Measurements from ENCODE around the gene CLHC1. TPM values are rescaled to one million over a fixed set of nuclear protein-coding genes. Genes with fewer than 3 reads are reported as not detected.
"Not testable (repeated sequence)": the region's sequence is repeated elsewhere in the genome, so short reads cannot be mapped to it uniquely, and the experiment has no call there.

CLHC1 gene
- total and polyA plus RNA-seq, 7 experiments from 2014 or later = 1.0 to 19.5 (median 6.3) TPM

- Histone ChIP-seq H3K27ac (ENCODE audit: low read depth, low read length) (peak overlapping the region; percentile 79), H3K27me3 (ENCODE audit: control insufficient read depth in 2 of 2, insufficient read depth in 2 of 2, low read length in 2 of 2) (no peaks in the 10 kb centered on the region), H3K4me1 (ENCODE audit: control insufficient read depth in 2 of 2, insufficient read depth in 2 of 2, low read length in 2 of 2) (peaks cover 13 to 16% of the 10 kb centered on the region in 2 donors), H3K36me3 (ENCODE audit: control insufficient read depth in 2 of 3, insufficient read depth in 3 of 3, low read length in 3 of 3) (peaks cover 0 to 4% (median 0%) of the 10 kb centered on the region in 3 experiments), H3K9me3 (ENCODE audit: control insufficient read depth in 2 of 3, low read length in 3 of 3) (no peaks in the 10 kb centered on the region), H3K4me3 (ENCODE audit: low read length) (peak overlapping the region; percentile 84)
- POLR2A ChIA-PET = interaction anchor here (0.6 to 2.7 kb wide), 9 partner anchors 12 to 349 kb away, joined by 3 to 21 read pairs (median 5); partner anchors contain the start of genes CCDC88A, CFAP36, CLHC1 and RPS27A
- peaks cover 0 to 8% (median 0%) of the 10 kb centered on the region in 5 donors for H3K27me3 Mint-ChIP-seq
- peak overlapping the region; percentile 94 to 97 (median 96) for H3K27ac Mint-ChIP-seq
- peaks cover 0 to 3% (median under 1%) of the 10 kb centered on the region in 5 donors for H3K36me3 Mint-ChIP-seq
- ATAC-seq (no peak), DNase-seq (peak in 5 of 9 donors; percentile 6 to 18 (median 15))
- H3K4me1 Mint-ChIP-seq = peaks cover 15 to 35% (median 27%) of the 10 kb centered on the region in 7 donors
- H3K4me3 Mint-ChIP-seq = peak overlapping the region; percentile 78 to 97 (median 94)
- peaks cover 0 to 1% (median 0%) of the 10 kb centered on the region in 11 donors for H3K9me3 Mint-ChIP-seq
- CTCF ChIA-PET = interaction anchor here (0.7 kb wide), 1 partner anchor 239 kb away, joined by 3 read pairs; no protein-coding TSS in a partner anchor
- intact Hi-C loops (cut with micrococcal nuclease) = loop anchor here (1.0 to 2.0 kb wide), 11 partner anchors 13 to 546 kb away; partner anchors contain the start of genes CCDC88A (in 2 of the 2), CLHC1 (in 2 of the 2), RPS27A (in 2 of the 2) and CFAP36 (in 1 of the 2)
Measured at GRCh38 chr2:55269645-55269990, 37.5 kb upstream of the CLHC1 start.

DNA sequence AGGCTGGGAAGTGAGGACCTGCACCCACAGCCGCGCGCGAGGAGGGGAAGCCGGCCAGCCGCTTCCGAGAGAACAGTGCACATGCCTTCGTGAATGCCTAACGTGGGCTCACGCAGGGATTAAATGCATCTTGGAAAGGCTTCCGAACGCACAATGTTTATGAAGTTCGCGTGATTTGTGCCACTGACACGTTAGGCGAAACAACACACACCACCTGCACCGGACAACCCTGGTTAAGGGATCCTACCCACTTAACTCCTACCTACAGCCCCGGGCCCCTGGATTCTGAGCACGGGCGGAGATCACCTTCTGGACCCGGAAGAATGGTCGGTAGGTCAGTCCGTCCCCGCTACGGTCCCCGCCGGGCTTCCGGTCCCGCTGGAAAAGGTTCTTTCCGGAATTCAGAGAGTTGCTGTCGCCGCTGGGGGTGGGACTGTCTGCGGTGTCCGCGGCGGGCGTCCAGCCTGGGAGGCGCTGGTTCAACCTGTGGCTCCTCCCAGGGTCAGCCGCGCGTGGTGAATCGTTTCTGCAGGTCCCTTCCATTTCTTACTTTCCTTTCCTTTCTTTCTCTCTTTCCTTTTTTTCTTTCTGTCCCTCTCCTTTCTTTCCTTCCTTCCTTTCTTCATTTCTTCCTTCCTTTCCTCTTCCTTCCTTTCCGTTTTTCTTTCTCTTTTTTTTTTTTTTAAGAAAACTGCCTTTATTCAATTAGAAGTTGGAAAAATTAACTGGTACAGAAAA, 37.0 kb upstream of the CLHC1 start, which contains the start of gene MTIF2:
Gene MTIF2 (minus strand): TSS at position 325 of the 738 bp plus-strand sequence. CDS start 5,373 bp downstream, outside the sequence.
- Mint-ChIP-seq H3K27ac (peak within 1 kb of the TSS; percentile 94 to 97 (median 96)), H3K27me3 (peaks cover 0 to 5% (median 0%) of the 10 kb centered on the region in 5 donors), H3K36me3 (peaks cover 0 to 8% (median 5%) of the 10 kb centered on the region in 5 donors), H3K4me1 (peaks cover 15 to 35% (median 27%) of the 10 kb centered on the region in 7 donors), H3K9me3 (peaks cover 0 to 1% (median 0%) of the 10 kb centered on the region in 11 donors), H3K4me3 (peak within 1 kb of the TSS; percentile 78 to 97 (median 94))
- peaks cover 0 to 8% (median 0%) of the 10 kb centered on the region in 3 experiments for H3K36me3 ChIP-seq (ENCODE audit: control insufficient read depth in 2 of 3, insufficient read depth in 3 of 3, low read length in 3 of 3)
- no peaks in the 10 kb centered on the region for H3K9me3 ChIP-seq (ENCODE audit: control insufficient read depth in 2 of 3, low read length in 3 of 3)
- peaks cover 13 to 16% of the 10 kb centered on the region in 2 donors for H3K4me1 ChIP-seq (ENCODE audit: control insufficient read depth in 2 of 2, insufficient read depth in 2 of 2, low read length in 2 of 2)
- DNase-seq (peak; percentile 64 to 90 (median 75)), ATAC-seq (peak; percentile 97)
- ChIA-PET POLR2A (interaction anchor here (0.9 to 2.7 kb wide), 9 partner anchors 12 to 350 kb away, joined by 3 to 21 read pairs (median 5); partner anchors contain the start of genes CCDC88A, CFAP36, CLHC1 and RPS27A), CTCF (interaction anchor here (0.7 kb wide), 1 partner anchor 239 kb away, joined by 3 read pairs; no protein-coding TSS in a partner anchor)
- H3K4me3 ChIP-seq (ENCODE audit: low read length) = peak within 1 kb of the TSS; percentile 84
- intact Hi-C loops (cut with micrococcal nuclease) = loop anchor here (1.0 to 2.0 kb wide), 11 partner anchors 13 to 546 kb away; partner anchors contain the start of genes CCDC88A (in 2 of the 2), CLHC1 (in 2 of the 2), RPS27A (in 2 of the 2) and CFAP36 (in 1 of the 2)
- peak within 1 kb of the TSS; percentile 79 for H3K27ac ChIP-seq (ENCODE audit: low read depth, low read length)
- no peaks in the 10 kb centered on the region for H3K27me3 ChIP-seq (ENCODE audit: control insufficient read depth in 2 of 2, insufficient read depth in 2 of 2, low read length in 2 of 2)

DNA sequence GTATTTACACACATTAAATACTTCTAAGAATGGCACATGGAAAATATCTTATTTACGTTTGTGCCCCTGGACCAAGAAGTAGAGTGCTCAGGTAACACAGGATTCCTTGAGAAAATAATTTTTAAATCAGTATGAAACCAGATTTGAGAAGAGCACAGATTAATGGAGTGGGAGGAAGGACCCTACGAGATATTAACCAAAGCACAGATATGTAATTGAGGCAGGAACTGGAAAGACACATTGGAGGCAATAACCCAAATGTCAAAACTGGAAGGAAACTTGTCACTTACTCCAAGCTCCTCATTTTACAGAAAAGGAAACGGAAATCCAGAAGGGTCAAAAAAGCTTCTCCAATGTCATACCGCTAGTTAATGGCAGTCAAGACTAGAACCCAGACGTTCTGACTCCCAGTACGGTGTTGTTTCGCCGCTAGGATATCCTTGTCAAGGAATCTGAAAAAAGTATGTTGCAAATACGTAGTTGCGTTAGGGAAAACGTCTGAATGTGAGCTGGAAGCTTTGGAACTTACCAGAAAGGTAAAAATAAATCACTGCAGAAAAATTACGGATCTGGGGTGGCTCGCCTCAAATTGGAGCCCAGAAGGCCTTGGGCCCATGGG, 36.3 kb upstream of the CLHC1 start:
- no peak for DNase-seq
- CTCF ChIA-PET = no interaction called here
- H3K4me3 Mint-ChIP-seq = peak overlapping the region; percentile 78 to 97 (median 94)

DNA sequence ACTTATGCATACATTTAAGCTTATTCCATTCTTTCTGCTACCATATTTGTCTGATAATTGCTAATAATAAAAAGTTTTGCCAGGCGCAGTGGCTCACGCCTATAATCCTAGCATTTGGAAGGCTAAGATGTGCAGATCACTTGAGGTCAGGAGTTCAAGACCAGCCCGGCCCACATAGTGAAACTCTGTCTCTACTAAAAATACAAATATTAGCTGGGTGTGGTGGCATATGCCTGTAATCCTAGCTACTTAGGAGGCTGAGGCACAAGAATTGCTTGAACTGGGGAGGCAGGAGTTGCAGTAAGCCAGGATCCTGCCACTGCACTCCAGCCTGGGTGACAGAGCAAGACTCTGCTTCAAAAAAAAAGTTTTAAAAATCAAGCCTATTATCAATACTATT, 27.5 kb upstream of the CLHC1 start:
- intact Hi-C loops (cut with micrococcal nuclease); H3K27me3 Mint-ChIP-seq; H3K27ac ChIP-seq (ENCODE audit: low read depth, low read length); H3K9me3 ChIP-seq (ENCODE audit: control insufficient read depth in 2 of 3, low read length in 3 of 3); ATAC-seq; H3K27me3 ChIP-seq (ENCODE audit: control insufficient read depth in 2 of 2, insufficient read depth in 2 of 2, low read length in 2 of 2); H3K9me3 Mint-ChIP-seq; DNase-seq; H3K4me3 ChIP-seq (ENCODE audit: low read length); H3K4me3 Mint-ChIP-seq; CTCF ChIA-PET; H3K27ac Mint-ChIP-seq; H3K4me1 Mint-ChIP-seq; H3K4me1 ChIP-seq (ENCODE audit: control insufficient read depth in 2 of 2, insufficient read depth in 2 of 2, low read length in 2 of 2); POLR2A ChIA-PET: not testable (repeated sequence)
- peaks cover 1 to 26% (median 11%) of the 10 kb centered on the region in 5 donors for H3K36me3 Mint-ChIP-seq
- peaks cover 0 to 51% (median 4%) of the 10 kb centered on the region in 3 experiments for H3K36me3 ChIP-seq (ENCODE audit: control insufficient read depth in 2 of 3, insufficient read depth in 3 of 3, low read length in 3 of 3)

More for the DNA sequence above, 36.3 kb upstream of the CLHC1 start:
- no peaks in the 10 kb centered on the region for H3K9me3 ChIP-seq (ENCODE audit: control insufficient read depth in 2 of 3, low read length in 3 of 3)
- H3K4me1 ChIP-seq (ENCODE audit: control insufficient read depth in 2 of 2, insufficient read depth in 2 of 2, low read length in 2 of 2) = peaks cover 13 to 16% of the 10 kb centered on the region in 2 donors
- H3K36me3 Mint-ChIP-seq = peaks cover 0 to 15% (median 5%) of the 10 kb centered on the region in 5 donors
- peak overlapping the region; percentile 84 for H3K4me3 ChIP-seq (ENCODE audit: low read length)
- peaks cover 0 to 4% (median 0%) of the 10 kb centered on the region in 5 donors for H3K27me3 Mint-ChIP-seq
- POLR2A ChIA-PET = interaction anchor here (0.5 to 2.0 kb wide), 6 partner anchors 13 to 251 kb away, joined by 3 to 14 read pairs (median 4); partner anchors contain the start of genes CFAP36, CLHC1 and RPS27A
- H3K27ac ChIP-seq (ENCODE audit: low read depth, low read length) = peak overlapping the region; percentile 79
- H3K4me1 Mint-ChIP-seq = peaks cover 15 to 35% (median 27%) of the 10 kb centered on the region in 7 donors
- H3K27me3 ChIP-seq (ENCODE audit: control insufficient read depth in 2 of 2, insufficient read depth in 2 of 2, low read length in 2 of 2) = no peaks in the 10 kb centered on the region
- peaks cover 0 to 15% (median 0%) of the 10 kb centered on the region in 3 experiments for H3K36me3 ChIP-seq (ENCODE audit: control insufficient read depth in 2 of 3, insufficient read depth in 3 of 3, low read length in 3 of 3)
- intact Hi-C loops (cut with micrococcal nuclease) = loop anchor here (2.0 kb wide), 3 partner anchors 46 to 164 kb away; partner anchors contain the start of gene CCDC88A (in 1 of the 2)
- H3K27ac Mint-ChIP-seq = peak overlapping the region; percentile 94 to 97 (median 96)
- H3K9me3 Mint-ChIP-seq = peaks cover 0 to 1% (median 0%) of the 10 kb centered on the region in 11 donors
- no peak for ATAC-seq

DNA sequence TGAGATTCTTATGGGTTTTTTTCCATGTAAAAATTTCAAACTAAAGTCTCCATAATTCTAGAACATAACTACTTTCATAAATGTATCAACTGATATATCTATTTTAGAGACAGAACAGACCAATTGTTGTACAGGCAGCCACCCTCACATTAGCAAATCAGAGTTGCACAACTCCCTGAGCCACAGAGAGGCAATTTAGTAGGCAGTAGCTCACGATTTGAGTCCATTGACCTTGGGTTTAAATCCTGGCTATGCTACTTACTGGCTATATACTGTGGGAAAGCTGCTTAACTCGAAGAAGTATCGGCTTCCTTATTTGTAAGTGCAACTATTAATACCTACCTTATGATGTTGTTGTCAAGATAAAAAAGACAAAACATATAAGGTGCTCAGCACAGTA, 20.7 kb upstream of the CLHC1 start:
- Mint-ChIP-seq H3K27me3 (no peaks in the 10 kb centered on the region), H3K4me3 (no peak overlapping the region), H3K36me3 (peaks cover 4 to 36% (median 16%) of the 10 kb centered on the region in 5 donors), H3K9me3 (no peaks in the 10 kb centered on the region), H3K27ac (no peak overlapping the region), H3K4me1 (no peaks in the 10 kb centered on the region)
- Histone ChIP-seq H3K36me3 (ENCODE audit: control insufficient read depth in 2 of 3, insufficient read depth in 3 of 3, low read length in 3 of 3) (peaks cover 0 to 47% (median 4%) of the 10 kb centered on the region in 3 experiments), H3K4me3 (ENCODE audit: low read length) (no peak overlapping the region), H3K4me1 (ENCODE audit: control insufficient read depth in 2 of 2, insufficient read depth in 2 of 2, low read length in 2 of 2) (no peaks in the 10 kb centered on the region), H3K27ac (ENCODE audit: low read depth, low read length) (no peak overlapping the region), H3K27me3 (ENCODE audit: control insufficient read depth in 2 of 2, insufficient read depth in 2 of 2, low read length in 2 of 2) (no peaks in the 10 kb centered on the region), H3K9me3 (ENCODE audit: control insufficient read depth in 2 of 3, low read length in 3 of 3) (no peaks in the 10 kb centered on the region)
- no peak for ATAC-seq
- intact Hi-C loops (cut with micrococcal nuclease) = no loop called here
- no peak for DNase-seq
- POLR2A ChIA-PET = interaction anchor here (0.7 kb wide), 1 partner anchor 170 kb away, joined by 3 read pairs; no protein-coding TSS in a partner anchor
- CTCF ChIA-PET = no interaction called here

DNA sequence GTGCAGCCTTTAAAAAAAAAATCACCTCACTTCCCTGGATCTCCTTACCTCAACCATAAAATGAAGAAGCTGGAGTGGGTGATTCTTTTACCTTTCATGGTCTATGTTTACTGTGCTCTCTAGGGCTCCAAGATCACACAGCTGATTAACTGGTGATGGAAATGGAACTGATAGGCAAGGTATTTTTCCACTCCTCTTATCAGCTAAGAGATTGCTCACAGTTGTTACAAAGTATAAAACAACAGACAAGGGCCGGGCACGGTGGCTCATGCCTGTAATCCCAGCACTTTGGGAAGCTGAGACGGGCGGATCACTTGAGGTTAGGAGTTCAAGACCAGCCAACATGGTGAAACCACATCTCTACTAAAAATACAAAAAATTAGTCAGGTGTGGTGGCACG, 14.9 kb upstream of the CLHC1 start:
- no peak for ATAC-seq
- no peaks in the 10 kb centered on the region for H3K27me3 Mint-ChIP-seq
- Histone ChIP-seq H3K9me3 (ENCODE audit: control insufficient read depth in 2 of 3, low read length in 3 of 3) (no peaks in the 10 kb centered on the region), H3K27me3 (ENCODE audit: control insufficient read depth in 2 of 2, insufficient read depth in 2 of 2, low read length in 2 of 2) (no peaks in the 10 kb centered on the region), H3K4me3 (ENCODE audit: low read length) (no peak overlapping the region), H3K4me1 (ENCODE audit: control insufficient read depth in 2 of 2, insufficient read depth in 2 of 2, low read length in 2 of 2) (no peaks in the 10 kb centered on the region), H3K27ac (ENCODE audit: low read depth, low read length) (no peak overlapping the region), H3K36me3 (ENCODE audit: control insufficient read depth in 2 of 3, insufficient read depth in 3 of 3, low read length in 3 of 3) (peaks cover 3 to 46% (median 13%) of the 10 kb centered on the region in 3 experiments)
- DNase-seq = no peak
- ChIA-PET POLR2A (interaction anchor here (0.6 kb wide), 1 partner anchor 12 kb away, joined by 7 read pairs; no protein-coding TSS in a partner anchor), CTCF (no interaction called here)
- intact Hi-C loops (cut with micrococcal nuclease) = no loop called here
- peaks cover 0 to 2% (median 0%) of the 10 kb centered on the region in 7 donors for H3K4me1 Mint-ChIP-seq
- H3K4me3 Mint-ChIP-seq = no peak overlapping the region
- H3K9me3 Mint-ChIP-seq = no peaks in the 10 kb centered on the region
- peaks cover 4 to 49% (median 11%) of the 10 kb centered on the region in 5 donors for H3K36me3 Mint-ChIP-seq
- H3K27ac Mint-ChIP-seq = no peak overlapping the region

All from naive thymus-derived CD4-positive, alpha-beta T cell (primary cell).